ENCODE data around the gene COLEC12. TPM values are rescaled to one million over a fixed set of nuclear protein-coding genes. Genes with fewer than 3 reads are reported as not detected.

COLEC12 gene
- total RNA-seq, 1 donor from 2014 or later: 157 TPM

DNA sequence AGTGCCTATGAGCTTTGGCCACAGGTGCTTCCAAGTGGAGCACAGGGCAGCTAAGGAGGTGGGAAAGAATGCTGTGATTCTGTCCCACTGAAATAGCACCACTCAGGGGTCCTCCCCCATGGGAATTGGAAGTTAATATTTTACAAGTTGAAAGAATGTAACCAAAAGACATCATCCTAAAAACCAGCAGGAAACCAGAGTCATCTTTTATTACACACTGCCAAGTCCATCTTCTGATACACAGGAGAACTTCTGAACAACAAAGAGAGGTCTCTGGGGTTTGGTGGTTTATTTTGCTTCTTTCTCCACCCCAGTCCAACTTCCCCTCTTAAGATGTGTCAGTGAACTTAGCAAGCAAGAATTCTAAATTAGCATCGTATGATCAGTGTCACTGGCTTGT lies 47.7 kb downstream of the COLEC12 start:
- no peak for DNase-seq (ENCODE audit: low spot score)
- TF ChIP-seq, protein P1, sequence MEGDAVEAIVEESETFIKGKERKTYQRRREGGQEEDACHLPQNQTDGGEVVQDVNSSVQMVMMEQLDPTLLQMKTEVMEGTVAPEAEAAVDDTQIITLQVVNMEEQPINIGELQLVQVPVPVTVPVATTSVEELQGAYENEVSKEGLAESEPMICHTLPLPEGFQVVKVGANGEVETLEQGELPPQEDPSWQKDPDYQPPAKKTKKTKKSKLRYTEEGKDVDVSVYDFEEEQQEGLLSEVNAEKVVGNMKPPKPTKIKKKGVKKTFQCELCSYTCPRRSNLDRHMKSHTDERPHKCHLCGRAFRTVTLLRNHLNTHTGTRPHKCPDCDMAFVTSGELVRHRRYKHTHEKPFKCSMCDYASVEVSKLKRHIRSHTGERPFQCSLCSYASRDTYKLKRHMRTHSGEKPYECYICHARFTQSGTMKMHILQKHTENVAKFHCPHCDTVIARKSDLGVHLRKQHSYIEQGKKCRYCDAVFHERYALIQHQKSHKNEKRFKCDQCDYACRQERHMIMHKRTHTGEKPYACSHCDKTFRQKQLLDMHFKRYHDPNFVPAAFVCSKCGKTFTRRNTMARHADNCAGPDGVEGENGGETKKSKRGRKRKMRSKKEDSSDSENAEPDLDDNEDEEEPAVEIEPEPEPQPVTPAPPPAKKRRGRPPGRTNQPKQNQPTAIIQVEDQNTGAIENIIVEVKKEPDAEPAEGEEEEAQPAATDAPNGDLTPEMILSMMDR (IDR thresholded peaks at IDR 0.05; ENCODE audit: unreplicated experiment): no peak
- no peaks in the 10 kb centered on the region for H3K9me3 Mint-ChIP-seq (ENCODE audit: unreplicated experiment)
- no peak overlapping the region for H3K27ac Mint-ChIP-seq (ENCODE audit: unreplicated experiment)
- H3K4me3 Mint-ChIP-seq (ENCODE audit: unreplicated experiment): no peak overlapping the region
- H3K4me1 Mint-ChIP-seq (ENCODE audit: unreplicated experiment): peaks cover 34% of the 10 kb centered on the region
- peaks cover 4% of the 10 kb centered on the region for H3K27me3 Mint-ChIP-seq (ENCODE audit: unreplicated experiment)
- H3K36me3 Mint-ChIP-seq (ENCODE audit: low read depth, unreplicated experiment): peaks cover 37% of the 10 kb centered on the region

DNA sequence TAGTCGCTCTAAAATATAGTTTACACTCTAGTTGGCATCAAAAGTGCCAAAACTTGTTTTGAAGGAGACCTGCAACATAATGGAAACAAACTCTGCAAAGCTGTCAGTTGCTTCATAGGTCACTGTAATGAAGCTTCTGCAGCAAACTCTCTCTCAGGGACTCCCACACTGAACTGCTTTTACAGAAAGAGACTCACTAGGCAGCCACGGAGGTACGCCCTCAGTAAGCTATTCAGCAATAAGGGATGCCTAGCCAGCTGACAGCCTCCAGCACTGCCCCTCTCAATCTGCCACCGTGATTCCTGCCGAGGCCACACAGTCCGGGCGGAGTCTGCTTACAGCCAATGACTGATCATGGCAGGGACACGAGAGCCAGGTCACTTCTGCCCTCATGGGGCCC lies 51.1 kb downstream of the COLEC12 start:
- H3K36me3 Mint-ChIP-seq (ENCODE audit: low read depth, unreplicated experiment): peaks cover 35% of the 10 kb centered on the region
- no peak overlapping the region for H3K27ac Mint-ChIP-seq (ENCODE audit: unreplicated experiment)
- no peaks in the 10 kb centered on the region for H3K9me3 Mint-ChIP-seq (ENCODE audit: unreplicated experiment)
- no peak overlapping the region for H3K4me3 Mint-ChIP-seq (ENCODE audit: unreplicated experiment)
- TF ChIP-seq, protein P1 (IDR thresholded peaks at IDR 0.05; ENCODE audit: unreplicated experiment): no peak
- DNase-seq (ENCODE audit: low spot score): no peak
- peaks cover 29% of the 10 kb centered on the region for H3K4me1 Mint-ChIP-seq (ENCODE audit: unreplicated experiment)
- H3K27me3 Mint-ChIP-seq (ENCODE audit: unreplicated experiment): peaks cover 1% of the 10 kb centered on the region

DNA sequence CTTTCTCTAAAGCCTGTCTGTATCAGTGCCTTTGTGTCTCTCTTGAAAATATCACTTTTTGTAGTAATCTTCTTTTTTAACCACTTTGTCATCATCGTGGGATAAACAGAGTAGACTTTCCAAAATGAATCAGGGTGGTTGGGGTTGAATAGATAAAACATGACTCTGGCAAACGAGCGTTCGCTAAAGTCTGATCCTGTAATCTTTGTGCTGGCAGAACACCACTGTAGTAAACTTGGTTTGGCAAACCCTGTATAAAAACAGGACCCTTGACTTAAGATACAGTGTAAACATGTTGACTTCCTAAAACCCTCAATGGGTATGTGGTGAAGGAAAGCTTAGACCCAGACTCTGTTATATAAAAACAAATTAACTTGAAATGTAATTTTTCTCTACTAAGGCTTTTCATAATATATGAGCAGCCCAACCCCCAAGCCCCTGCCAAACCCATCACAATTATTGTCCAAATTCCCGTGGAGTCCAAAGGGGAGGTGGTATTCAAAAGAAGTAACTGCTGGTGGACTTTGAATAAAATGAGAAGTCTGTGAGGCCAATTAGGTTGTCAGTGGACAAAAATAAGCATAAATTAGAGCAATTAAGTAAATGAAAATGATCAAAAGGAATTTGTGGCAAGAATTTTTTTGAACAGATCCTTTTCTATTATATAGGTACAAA lies 52.2 kb downstream of the COLEC12 start:
- Mint-ChIP-seq H3K36me3 (ENCODE audit: low read depth, unreplicated experiment) (peaks cover 36% of the 10 kb centered on the region), H3K4me3 (ENCODE audit: unreplicated experiment) (no peak overlapping the region), H3K9me3 (ENCODE audit: unreplicated experiment) (no peaks in the 10 kb centered on the region), H3K27ac (ENCODE audit: unreplicated experiment) (peak overlapping the region; percentile 82), H3K27me3 (ENCODE audit: unreplicated experiment) (peaks cover 2% of the 10 kb centered on the region), H3K4me1 (ENCODE audit: unreplicated experiment) (peaks cover 31% of the 10 kb centered on the region)
- DNase-seq (ENCODE audit: low spot score): no peak
- TF ChIP-seq, protein P1 (IDR thresholded peaks at IDR 0.05; ENCODE audit: unreplicated experiment): no peak

DNA sequence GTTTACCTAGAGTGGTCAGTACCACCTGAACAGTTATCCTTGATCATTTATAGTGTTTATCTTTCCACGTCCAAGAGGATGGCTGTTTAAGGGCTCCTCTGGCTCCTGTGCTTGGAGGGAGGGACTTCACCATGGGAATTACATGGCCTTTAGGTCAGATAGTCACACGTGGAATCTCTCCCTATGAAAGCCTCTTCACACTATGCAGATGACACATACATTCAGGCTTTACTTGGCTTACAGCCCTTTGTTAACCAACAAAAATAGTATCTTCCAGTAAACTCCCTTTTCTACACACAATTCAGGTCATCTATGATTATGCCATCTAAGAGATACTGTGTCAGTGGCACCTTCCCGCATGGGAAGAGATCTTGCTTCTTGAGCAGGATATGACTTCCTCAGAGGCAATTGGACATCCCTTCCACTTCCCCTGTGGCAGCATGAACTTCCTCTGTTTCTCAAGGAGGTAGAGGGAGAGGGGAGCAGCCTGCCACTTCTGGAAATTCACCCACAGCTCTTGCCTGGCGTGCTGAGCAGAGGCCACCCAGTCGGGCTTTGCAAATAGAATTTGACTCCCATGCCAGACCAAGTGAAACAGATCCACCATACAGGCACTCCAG lies 53.5 kb downstream of the COLEC12 start:
- Mint-ChIP-seq H3K36me3 (ENCODE audit: low read depth, unreplicated experiment) (peaks cover 30% of the 10 kb centered on the region), H3K4me1 (ENCODE audit: unreplicated experiment) (peaks cover 31% of the 10 kb centered on the region), H3K4me3 (ENCODE audit: unreplicated experiment) (peak overlapping the region; percentile 47), H3K27ac (ENCODE audit: unreplicated experiment) (peak overlapping the region; percentile 82), H3K9me3 (ENCODE audit: unreplicated experiment) (no peaks in the 10 kb centered on the region), H3K27me3 (ENCODE audit: unreplicated experiment) (peaks cover 4% of the 10 kb centered on the region)
- DNase-seq (ENCODE audit: low spot score): no peak
- TF ChIP-seq, protein P1 (IDR thresholded peaks at IDR 0.05; ENCODE audit: unreplicated experiment): no peak

DNA sequence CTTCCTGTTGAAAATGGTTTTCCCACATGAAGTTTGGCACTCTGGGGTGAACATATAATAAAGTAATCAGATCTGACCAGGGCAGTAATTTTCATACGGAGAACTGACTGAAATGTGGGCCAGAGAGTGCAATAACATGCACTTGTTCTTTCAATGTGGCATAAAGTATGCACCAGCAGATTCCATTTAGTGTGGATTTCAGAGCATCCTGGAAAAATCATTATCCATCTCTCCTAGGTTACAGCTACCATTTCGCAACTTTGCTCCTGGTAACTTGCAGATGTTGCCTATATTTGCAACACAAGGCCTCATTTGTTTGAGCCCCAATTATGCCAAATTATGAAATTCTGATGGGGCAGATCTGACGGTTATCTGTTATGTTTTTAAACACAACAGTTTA lies 55.4 kb downstream of the COLEC12 start:
- Mint-ChIP-seq H3K36me3 (ENCODE audit: low read depth, unreplicated experiment) (peaks cover 11% of the 10 kb centered on the region), H3K27me3 (ENCODE audit: unreplicated experiment) (peaks cover 4% of the 10 kb centered on the region), H3K4me3 (ENCODE audit: unreplicated experiment) (no peak overlapping the region), H3K4me1 (ENCODE audit: unreplicated experiment) (peaks cover 25% of the 10 kb centered on the region), H3K9me3 (ENCODE audit: unreplicated experiment) (no peaks in the 10 kb centered on the region), H3K27ac (ENCODE audit: unreplicated experiment) (no peak overlapping the region)
- no peak for DNase-seq (ENCODE audit: low spot score)
- TF ChIP-seq, protein P1 (IDR thresholded peaks at IDR 0.05; ENCODE audit: unreplicated experiment): no peak

All from endothelial cell (in vitro differentiated cells).